ENCODE results near the gene STK11.
A peak's percentile ranks its signal among the peaks of the same experiment; 100 is the strongest.

The STK11 gene

DNA sequence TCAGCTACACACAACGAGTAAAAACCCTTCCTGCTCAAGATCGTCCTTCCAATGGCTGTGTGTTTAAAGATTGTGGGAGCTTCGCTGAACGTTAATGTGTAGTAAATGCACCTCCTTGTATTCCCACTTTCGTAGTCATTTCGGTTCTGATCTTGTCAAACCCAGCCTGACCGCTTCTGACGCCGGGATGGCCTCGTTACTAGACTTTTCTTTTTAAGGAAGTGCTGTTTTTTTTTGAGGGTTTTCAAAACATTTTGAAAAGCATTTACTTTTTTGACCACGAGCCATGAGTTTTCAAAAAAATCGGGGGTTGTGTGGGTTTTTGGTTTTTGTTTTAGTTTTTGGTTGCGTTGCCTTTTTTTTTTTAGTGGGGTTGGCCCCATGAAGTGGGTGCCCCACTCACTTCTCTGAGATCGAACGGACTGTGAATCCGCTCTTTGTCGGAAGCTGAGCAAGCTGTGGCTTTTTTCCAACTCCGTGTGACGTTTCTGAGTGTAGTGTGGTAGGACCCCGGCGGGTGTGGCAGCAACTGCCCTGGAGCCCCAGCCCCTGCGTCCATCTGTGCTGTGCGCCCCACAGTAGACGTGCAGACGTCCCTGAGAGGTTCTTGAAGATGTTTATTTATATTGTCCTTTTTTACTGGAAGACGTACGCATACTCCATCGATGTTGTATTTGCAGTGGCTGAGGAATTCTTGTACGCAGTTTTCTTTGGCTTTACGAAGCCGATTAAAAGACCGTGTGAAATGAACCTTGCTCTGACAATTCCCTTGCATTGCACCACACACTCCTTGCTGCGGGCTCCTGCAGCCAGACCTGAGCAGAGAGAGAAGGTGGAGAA, 67.1 kb downstream of the STK11 start:
- DNase-seq (ENCODE audit: low read depth in 2 of 2): no peak

GRCh38 chr19:1273263-1274041, 67.9 kb downstream of the STK11 start:
- DNase-seq (ENCODE audit: low read depth in 2 of 2): no peak

- DNase-seq (ENCODE audit: low read depth in 2 of 2): no peak
Measured at GRCh38 chr19:1274081-1274851, 68.7 kb downstream of the STK11 start.

DNA sequence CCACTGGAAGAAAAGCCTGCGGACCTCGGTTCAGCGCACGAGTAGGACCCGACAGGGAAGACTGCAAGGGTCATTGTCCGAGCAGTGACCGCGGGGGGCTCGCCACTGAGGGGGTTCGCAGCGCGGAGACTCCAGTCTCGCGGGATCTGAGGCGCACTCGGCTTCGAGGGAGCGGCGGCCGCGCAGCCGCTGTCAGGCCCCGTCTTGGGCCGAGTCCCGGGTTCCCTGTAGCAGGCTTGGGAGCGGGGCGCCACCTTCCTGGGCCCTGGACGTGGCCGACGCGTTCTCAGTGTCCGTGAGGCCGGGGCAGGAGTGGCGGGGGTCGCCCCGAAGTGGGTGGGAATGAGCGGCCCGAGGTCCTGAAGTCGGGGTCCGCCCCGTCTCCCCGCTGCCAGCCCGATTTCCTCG, 69.3 kb downstream of the STK11 start:
- no peak for DNase-seq (ENCODE audit: low read depth in 2 of 2)

GRCh38 chr19:1275260-1275975, 69.8 kb downstream of the STK11 start, which contains the start of gene FAM174C:
Gene FAM174C (plus strand): TSS chr19:1275530. CDS start chr19:1275550, 20 bp downstream.
- DNase-seq (ENCODE audit: low read depth in 2 of 2): peak; percentile 87

DNA sequence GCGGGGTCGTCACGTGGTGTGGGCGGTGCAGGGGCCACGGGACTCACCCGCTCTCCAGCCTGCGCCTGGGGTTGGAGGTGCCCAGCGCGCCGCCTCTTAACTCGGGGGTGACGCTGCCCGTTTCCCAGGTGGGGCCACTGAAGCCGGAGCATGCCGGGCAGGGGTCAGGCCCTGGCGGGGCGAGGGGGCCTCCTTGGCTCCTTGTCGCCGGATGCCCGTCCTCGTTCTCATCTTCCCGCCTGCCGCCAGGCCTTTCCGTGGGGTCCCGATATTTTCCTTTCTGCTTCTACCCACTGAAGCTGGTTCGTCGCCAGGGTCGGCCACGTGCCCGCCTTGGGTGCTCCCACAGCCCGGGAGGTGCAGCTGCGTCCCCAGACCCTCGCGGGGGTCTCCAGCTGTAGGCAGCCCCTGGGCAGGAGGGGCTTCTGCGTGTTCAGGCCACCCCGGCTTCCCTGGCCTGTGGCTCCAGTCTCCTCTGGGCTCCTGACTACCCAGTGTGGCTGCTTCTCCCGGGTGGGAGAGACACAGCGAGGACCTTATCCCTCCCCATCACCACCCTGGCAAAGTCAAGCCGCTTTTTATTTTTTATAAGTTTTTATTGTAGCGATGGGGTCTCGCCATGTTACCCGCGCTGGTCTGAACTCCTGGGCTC, 70.5 kb downstream of the STK11 start:
- DNase-seq (ENCODE audit: low read depth in 2 of 2): no peak

DNA sequence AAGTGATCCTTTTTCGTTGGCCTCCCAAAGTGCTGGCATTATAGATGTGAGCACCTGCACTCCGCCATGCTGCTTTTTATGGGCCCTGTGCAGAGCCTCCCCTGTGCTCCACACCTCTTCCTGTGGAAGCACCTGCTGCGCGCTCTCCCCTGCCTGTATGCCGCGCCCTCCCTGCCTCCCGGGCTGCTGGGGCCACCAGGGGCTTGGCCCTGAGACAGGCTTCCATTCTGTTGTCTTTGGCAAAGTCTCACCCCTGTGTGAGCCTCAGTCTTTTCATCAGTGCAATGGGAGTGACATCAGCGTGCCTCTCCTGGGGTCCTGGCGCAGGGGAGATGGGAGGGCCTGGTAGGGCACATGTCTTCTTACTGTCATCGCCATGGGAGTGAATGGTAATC, 71.0 kb downstream of the STK11 start:
- DNase-seq (ENCODE audit: low read depth in 2 of 2): no peak

- DNase-seq (ENCODE audit: low read depth in 2 of 2): no peak
Measured at GRCh38 chr19:1277061-1277460, 71.5 kb downstream of the STK11 start.
